Activated CD8-positive, alpha-beta memory T cell treated with anti-CD3 and anti-CD28 coated beads, Interleukin-2, amount 50 U/mL, for 24 hours (primary cell): ENCODE data around the gene GALNT17.
"Not testable (repeated sequence)": the region's sequence is repeated elsewhere in the genome, so short reads cannot be mapped to it uniquely, and the experiment has no call there.

ENCODE experiments used
- DNase-seq: peaks from one replicate; pipeline ENCODE4 v3.0.0-alpha.2; 2020; ENCODE audit errors: extremely low read depth

The GALNT17 gene

DNA sequence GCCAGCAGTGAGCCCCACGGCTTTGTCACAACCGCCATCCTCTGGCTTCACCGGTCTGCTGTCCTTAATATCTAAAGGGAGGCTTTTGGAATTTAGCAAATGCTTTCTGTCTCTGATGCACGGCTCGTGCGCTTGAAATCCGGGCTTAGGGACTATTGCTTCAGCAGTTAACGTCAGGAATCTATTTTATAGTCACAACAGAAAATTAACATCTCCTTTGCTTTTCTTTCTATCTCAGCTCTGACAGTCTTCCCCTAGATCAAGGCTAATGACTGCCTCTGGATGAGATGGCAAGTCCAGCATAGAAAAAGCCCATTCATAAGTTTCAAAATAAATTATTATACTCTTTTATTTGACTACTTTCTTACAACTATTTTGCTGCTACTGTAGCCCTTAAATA, 423.8 kb downstream of the GALNT17 start:
- DNase-seq = no peak

GRCh38 chr7:71558806-71559613, 427.1 kb downstream of the GALNT17 start:
- no peak for DNase-seq

GRCh38 chr7:71560354-71560995, 428.5 kb downstream of the GALNT17 start:
- DNase-seq = no peak

DNA sequence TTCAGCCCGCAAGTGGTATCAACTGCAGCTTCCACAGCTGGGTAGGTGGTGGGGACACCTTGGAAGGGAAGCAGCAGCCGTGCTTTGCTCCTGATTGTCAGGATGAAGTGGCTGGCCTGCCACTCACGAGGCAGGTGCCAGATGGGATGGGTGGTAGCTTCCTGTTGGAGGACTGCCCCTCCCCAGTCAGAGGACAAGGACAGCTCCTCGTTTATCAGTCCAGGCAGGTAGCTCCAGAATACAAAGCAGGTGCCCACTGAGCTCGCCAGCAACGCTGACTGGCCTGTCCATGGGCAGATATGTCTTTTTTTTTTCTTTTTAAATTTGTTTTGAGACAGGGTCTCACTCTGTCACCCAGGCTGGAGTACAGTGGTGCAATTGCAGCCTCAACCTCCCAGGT, 431.3 kb downstream of the GALNT17 start:
- DNase-seq = no peak

GRCh38 chr7:71566376-71566775, 434.4 kb downstream of the GALNT17 start:
- no peak for DNase-seq

GRCh38 chr7:71566991-71567390, 435.0 kb downstream of the GALNT17 start:
- no peak for DNase-seq

- no peak for DNase-seq
These were observed 442.4 kb downstream of the GALNT17 start for GRCh38 chr7:71574153-71574860.

- no peak for DNase-seq
These were observed 448.1 kb downstream of the GALNT17 start for GRCh38 chr7:71580027-71580426.

- DNase-seq = no peak
These were observed 452.3 kb downstream of the GALNT17 start for GRCh38 chr7:71584256-71584655.

GRCh38 chr7:71591876-71592275, 459.9 kb downstream of the GALNT17 start:
- no peak for DNase-seq

DNA sequence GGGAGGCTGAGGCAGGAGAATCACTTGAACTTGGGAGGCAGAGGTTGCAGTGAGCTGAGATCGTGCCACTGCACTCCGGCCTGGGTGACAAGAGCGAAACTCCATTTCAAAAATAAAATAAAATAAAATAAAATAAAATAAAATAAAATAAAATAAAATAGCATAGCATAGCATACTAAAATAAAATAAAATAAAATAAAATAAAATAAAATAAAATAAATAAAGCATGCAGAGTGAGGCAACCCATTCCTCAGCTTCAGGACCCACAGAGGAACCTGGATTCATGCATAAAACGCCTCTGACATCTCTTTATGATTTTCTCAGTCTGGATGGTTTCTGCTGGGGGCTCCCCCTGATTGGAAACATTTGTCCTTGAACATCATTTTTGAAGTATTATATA, 460.4 kb downstream of the GALNT17 start:
- DNase-seq = not testable (repeated sequence)

GRCh38 chr7:71594736-71595135, 462.8 kb downstream of the GALNT17 start:
- DNase-seq = no peak

DNA sequence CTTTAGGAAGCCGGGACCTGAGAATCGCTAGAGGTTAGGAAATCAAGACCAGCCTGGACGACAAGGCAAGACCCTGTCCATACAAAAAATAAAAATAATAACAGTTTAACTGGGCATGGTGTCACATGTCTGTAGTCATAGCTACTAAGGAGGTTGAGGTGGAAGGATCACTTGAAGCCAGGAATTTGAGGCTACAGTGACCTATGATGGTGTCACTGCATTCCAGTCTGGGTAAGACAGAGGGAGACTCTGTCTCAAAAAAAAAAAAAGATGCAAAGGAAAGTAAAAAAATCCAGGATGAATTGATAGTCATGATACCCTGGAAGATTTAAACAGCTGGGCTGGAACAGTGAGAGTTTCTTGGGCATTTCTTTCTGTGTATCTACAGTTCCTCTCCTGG, 463.2 kb downstream of the GALNT17 start:
- DNase-seq = no peak

- no peak for DNase-seq
These were observed 466.6 kb downstream of the GALNT17 start for GRCh38 chr7:71598553-71598952.

DNA sequence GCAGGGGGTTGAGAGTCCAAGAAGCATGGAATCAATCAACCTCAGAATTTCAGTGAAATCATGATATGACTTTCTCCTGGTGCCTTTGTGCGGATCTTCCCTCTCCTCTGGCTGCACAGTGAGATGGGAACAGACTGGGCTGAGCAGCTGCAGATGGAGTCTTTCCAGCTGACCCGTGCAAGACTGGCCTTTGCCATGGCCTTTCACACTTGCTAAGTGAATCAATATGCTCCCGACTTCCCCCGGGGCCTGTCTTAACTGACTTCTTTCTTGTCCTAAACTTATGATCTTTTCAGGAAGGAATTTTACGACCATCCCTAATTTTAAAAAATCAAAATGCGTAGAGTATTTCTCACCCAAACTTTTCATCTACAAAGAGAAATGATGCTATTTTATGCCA, 469.9 kb downstream of the GALNT17 start:
- no peak for DNase-seq

DNA sequence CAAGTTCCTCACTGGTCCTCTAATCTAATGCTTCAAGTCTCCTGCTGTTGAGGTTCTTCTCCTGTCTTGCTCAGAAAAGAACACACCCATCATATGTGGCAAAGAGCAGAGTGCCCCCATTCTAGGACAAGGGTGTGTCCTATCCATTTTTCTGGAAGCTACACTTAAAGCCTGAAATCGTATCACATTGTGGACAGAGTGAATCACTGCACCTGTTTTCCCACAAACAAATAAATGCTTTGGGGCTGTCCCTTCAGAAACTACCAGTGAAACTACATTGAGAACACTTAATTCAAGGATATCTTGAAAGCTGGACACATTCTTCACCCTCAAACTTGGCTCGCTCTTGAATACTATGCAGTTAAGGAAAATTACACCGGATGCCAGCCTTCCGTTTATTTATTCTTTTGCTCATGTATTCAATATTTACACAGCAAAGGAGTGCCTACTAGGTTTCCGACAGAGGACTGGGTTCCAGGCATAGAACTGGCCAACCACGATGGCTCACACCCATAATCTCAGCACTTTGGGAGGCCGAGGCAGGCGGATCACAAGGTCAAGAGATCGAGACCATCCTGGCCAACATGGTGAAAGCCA, 473.0 kb downstream of the GALNT17 start:
- DNase-seq = no peak

DNA sequence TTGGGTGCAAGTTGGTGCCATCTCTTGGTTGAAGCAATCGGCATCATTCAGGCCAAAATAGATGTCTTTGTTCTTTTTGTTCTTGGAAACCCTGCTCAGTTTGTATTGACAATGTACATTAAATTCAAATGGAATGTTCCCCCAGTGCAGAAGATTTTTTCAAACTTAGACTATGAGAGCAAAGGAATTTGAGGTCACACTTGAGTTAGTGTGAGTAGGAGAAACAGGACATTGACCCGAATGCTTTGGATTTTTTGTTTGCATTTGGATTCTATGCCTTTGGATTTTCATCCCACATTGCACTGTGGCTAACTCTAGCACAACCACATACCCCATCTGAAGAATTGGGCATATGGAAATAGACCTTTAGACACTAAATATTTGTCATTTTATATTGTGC, 480.0 kb downstream of the GALNT17 start:
- no peak for DNase-seq

GRCh38 chr7:71612911-71613310, 481.0 kb downstream of the GALNT17 start:
- DNase-seq = no peak

GRCh38 chr7:71613313-71613712, 481.4 kb downstream of the GALNT17 start:
- no peak for DNase-seq

- no peak for DNase-seq
These were observed 483.1 kb downstream of the GALNT17 start for GRCh38 chr7:71615017-71615416.

GRCh38 chr7:71616217-71616616, 484.3 kb downstream of the GALNT17 start:
- no peak for DNase-seq

DNA sequence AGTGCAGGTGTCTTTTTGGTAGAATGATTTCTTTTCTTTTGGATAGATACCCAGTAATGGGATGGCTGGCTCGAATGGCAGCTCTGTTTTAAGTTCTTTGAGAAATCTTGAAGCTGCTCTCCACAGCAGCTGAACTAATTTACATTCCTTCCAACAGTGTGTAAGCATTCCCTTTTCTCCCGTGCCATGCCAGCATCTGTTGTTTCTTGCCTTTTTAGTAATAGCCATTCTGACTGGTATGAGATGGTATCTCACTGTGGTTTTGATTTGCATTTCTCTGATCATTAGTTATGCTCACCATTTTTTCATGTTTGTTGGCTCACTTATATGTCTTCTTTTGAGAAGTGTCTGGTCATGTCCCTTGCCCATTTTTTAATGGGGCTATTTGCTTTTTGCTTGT, 486.3 kb downstream of the GALNT17 start:
- DNase-seq = no peak
